H9 (cell line): ENCODE measurements around the gene SLC8B1. TPM values are rescaled to one million over a fixed set of nuclear protein-coding genes. Genes with fewer than 3 reads are reported as not detected.

Experiments used
- DNase-seq: peaks from one replicate; pipeline ENCODE4 v3.0.0-alpha.2; 2017
- H2AFZ ChIP-seq: one replicate; pipeline ENCODE4 v1.6.1; 2013; ENCODE audit warnings: mild to moderate bottlenecking, low read length, control low read depth, moderate library complexity
- H2AK5ac ChIP-seq: 2 replicates; pipeline ENCODE4 v1.6.1; 2013; ENCODE audit warnings: low read length, control low read depth, mixed read lengths; ENCODE audit not compliant: insufficient read length
- H2BK120ac ChIP-seq: one replicate; pipeline ENCODE4 v1.6.1; 2013; ENCODE audit warnings: low read depth, mild to moderate bottlenecking, low read length, control low read depth, inconsistent platforms; ENCODE audit not compliant: poor library complexity, severe bottlenecking
- H2BK12ac ChIP-seq: 2 replicates; pipeline ENCODE4 v1.6.1; 2013; ENCODE audit warnings: low read length, control low read depth, mixed read lengths, low read depth; ENCODE audit not compliant: insufficient read length
- H2BK15ac ChIP-seq: 2 replicates; pipeline ENCODE4 v1.6.1; 2013; ENCODE audit warnings: low read depth, low read length, control low read depth
- H2BK20ac ChIP-seq: one replicate; pipeline ENCODE4 v1.6.1; 2013; ENCODE audit warnings: low read depth, mild to moderate bottlenecking, low read length, control low read depth, inconsistent platforms; ENCODE audit not compliant: poor library complexity, severe bottlenecking
- H2BK5ac ChIP-seq: 2 replicates; pipeline ENCODE4 v1.6.1; 2013; ENCODE audit warnings: low read length, control low read depth, mixed read lengths; ENCODE audit not compliant: insufficient read length
- H3K14ac ChIP-seq: 2 replicates; pipeline ENCODE4 v1.6.1; 2013; ENCODE audit warnings: low read length, control low read depth; ENCODE audit not compliant: insufficient read depth
- H3K18ac ChIP-seq: 2 replicates; pipeline ENCODE4 v1.6.1; 2013; ENCODE audit warnings: low read depth, mild to moderate bottlenecking, mixed read lengths, low read length, control low read depth; ENCODE audit not compliant: insufficient read length
- H3K23ac ChIP-seq: 2 replicates; pipeline ENCODE4 v1.6.1; 2013; ENCODE audit warnings: low read length, control low read depth, mixed read lengths, low read depth; ENCODE audit not compliant: insufficient read length
- H3K23me2 ChIP-seq: 2 replicates; pipeline ENCODE4 v1.6.1; 2013; ENCODE audit warnings: low read depth, mild to moderate bottlenecking, mixed read lengths, low read length, control low read depth; ENCODE audit not compliant: insufficient read length, poor library complexity, severe bottlenecking
- H3K27ac ChIP-seq: 2 replicates; pipeline ENCODE4 v1.5.1; 2013; ENCODE audit warnings: low read length, control low read depth, mixed read lengths, low read depth; ENCODE audit not compliant: insufficient read length
- H3K27me3 ChIP-seq: 2 replicates; pipeline ENCODE4 v1.6.1; 2013; ENCODE audit warnings: low read length, control low read depth, inconsistent platforms; ENCODE audit not compliant: insufficient read depth
- H3K4ac ChIP-seq: 2 replicates; pipeline ENCODE4 v1.6.1; 2013; ENCODE audit warnings: low read depth, mild to moderate bottlenecking, control low read depth, inconsistent platforms, low read length, moderate library complexity
- H3K4me1 ChIP-seq: 2 replicates; pipeline ENCODE4 v1.6.1; 2013; ENCODE audit warnings: low read length, control low read depth, inconsistent platforms; ENCODE audit not compliant: insufficient read depth
- H3K4me2 ChIP-seq: 2 replicates; pipeline ENCODE4 v1.6.1; 2013; ENCODE audit warnings: low read length, control low read depth, mixed read lengths; ENCODE audit not compliant: insufficient read length, insufficient read depth
- H3K56ac ChIP-seq: 2 replicates; pipeline ENCODE4 v1.6.1; 2013; ENCODE audit warnings: low read depth, mild to moderate bottlenecking, mixed read lengths, low read length, control low read depth; ENCODE audit not compliant: insufficient read length
- H3K79me1 ChIP-seq: 2 replicates; pipeline ENCODE4 v1.6.1; 2013; ENCODE audit warnings: low read depth, mild to moderate bottlenecking, moderate library complexity, low read length, control low read depth, inconsistent platforms; ENCODE audit not compliant: insufficient read depth, poor library complexity, severe bottlenecking
- H3K79me2 ChIP-seq: 2 replicates; pipeline ENCODE4 v1.6.1; 2013; ENCODE audit warnings: low read length, control low read depth, inconsistent platforms; ENCODE audit not compliant: insufficient read depth
- H3K9ac ChIP-seq: 2 replicates; pipeline ENCODE4 v1.6.1; 2013; ENCODE audit warnings: low read length, control low read depth, mixed read lengths; ENCODE audit not compliant: insufficient read length; ENCODE audit errors: extremely low read depth
- H3K9me3 ChIP-seq: one replicate; pipeline ENCODE4 v1.6.1; 2013; ENCODE audit warnings: low read depth, low read length, inconsistent platforms; ENCODE audit not compliant: control insufficient read depth
- H3T11ph ChIP-seq: one replicate; pipeline ENCODE4 v1.6.1; 2013; ENCODE audit warnings: mild to moderate bottlenecking, low read length, control low read depth, inconsistent platforms
- H4K20me1 ChIP-seq: one replicate; pipeline ENCODE4 v1.6.1; 2013; ENCODE audit not compliant: control insufficient read depth, insufficient read length, insufficient read depth
- H4K5ac ChIP-seq: 2 replicates; pipeline ENCODE4 v1.6.1; 2013; ENCODE audit warnings: low read depth, mild to moderate bottlenecking, mixed read lengths, low read length, control low read depth; ENCODE audit not compliant: insufficient read length
- H4K8ac ChIP-seq: replicated peaks from 2 replicates; pipeline ENCODE4 v1.6.1; 2013; ENCODE audit warnings: low read length, control low read depth, mixed read lengths, low read depth; ENCODE audit not compliant: insufficient read length
- H4K91ac ChIP-seq: 2 replicates; pipeline ENCODE4 v1.6.1; 2013; ENCODE audit warnings: low read depth, mild to moderate bottlenecking, moderate library complexity, mixed read lengths, low read length, control low read depth; ENCODE audit not compliant: insufficient read length
- H3K27ac Mint-ChIP-seq, 3 experiments: 2 replicates in 2 of 3; 3 replicates in 1 of 3; pipeline ENCODE4 v1.8.0; 2020 to 2021; ENCODE audit warnings: mixed read lengths in 3 of 3, mild to moderate bottlenecking in 1 of 3, moderate library complexity in 1 of 3
- H3K27me3 Mint-ChIP-seq: 2 replicates; pipeline ENCODE4 v1.8.0; 2021; ENCODE audit warnings: low read depth, mild to moderate bottlenecking, moderate library complexity, mixed read lengths
- H3K36me3 Mint-ChIP-seq, 3 experiments: 2 replicates in 2 of 3; 3 replicates in 1 of 3; pipeline ENCODE4 v1.8.0; 2020 to 2021; ENCODE audit warnings: low read depth in 3 of 3, mixed read lengths in 3 of 3; ENCODE audit not compliant: insufficient read depth in 1 of 3
- H3K4me1 Mint-ChIP-seq, 2 experiments: 2 replicates each; pipeline ENCODE4 v1.8.0; 2020; ENCODE audit warnings: mixed read lengths in 2 of 2
- H3K4me3 Mint-ChIP-seq, 2 experiments: 2 replicates in 1 of 2; 3 replicates in 1 of 2; pipeline ENCODE4 v1.8.0; 2020 to 2021; ENCODE audit warnings: mild to moderate bottlenecking in 2 of 2, mixed read lengths in 2 of 2, moderate library complexity in 1 of 2
- H3K9me3 Mint-ChIP-seq, 2 experiments: 2 replicates in 1 of 2; 3 replicates in 1 of 2; pipeline ENCODE4 v1.8.0; 2020; ENCODE audit warnings: mild to moderate bottlenecking in 2 of 2, mixed read lengths in 2 of 2, moderate library complexity in 1 of 2
- WGBS: extraction: QIAGEN DNeasy Blood & Tissue Kit; methylation state at CpG from one replicate; pipeline ENCODE4 v1.1.7; 2013; ENCODE audit warnings: missing lambda C conversion rate, low lambda C conversion rate, mixed read lengths; ENCODE audit not compliant: insufficient read length; ENCODE audit errors: extremely low coverage; 5-methylcytosine and 5-hydroxymethylcytosine counted together
- total RNA-seq: library from RNA; stranded (reverse); gene quantifications from 2 replicates; pipeline ENCODE4 v1.2.1, GENCODE V29; 2021
- TF ChIP-seq, protein P1 (sequence below): fragments of 200-600 bp; sonication (generic); conservative IDR thresholded peaks from 3 replicates; pipeline ENCODE4 v1.8.0; 2021; ENCODE audit warnings: antibody characterized with exemption, mild to moderate bottlenecking

SLC8B1 gene
- total RNA-seq, 1 experiment from 2014 or later, result 10.4 TPM

DNA sequence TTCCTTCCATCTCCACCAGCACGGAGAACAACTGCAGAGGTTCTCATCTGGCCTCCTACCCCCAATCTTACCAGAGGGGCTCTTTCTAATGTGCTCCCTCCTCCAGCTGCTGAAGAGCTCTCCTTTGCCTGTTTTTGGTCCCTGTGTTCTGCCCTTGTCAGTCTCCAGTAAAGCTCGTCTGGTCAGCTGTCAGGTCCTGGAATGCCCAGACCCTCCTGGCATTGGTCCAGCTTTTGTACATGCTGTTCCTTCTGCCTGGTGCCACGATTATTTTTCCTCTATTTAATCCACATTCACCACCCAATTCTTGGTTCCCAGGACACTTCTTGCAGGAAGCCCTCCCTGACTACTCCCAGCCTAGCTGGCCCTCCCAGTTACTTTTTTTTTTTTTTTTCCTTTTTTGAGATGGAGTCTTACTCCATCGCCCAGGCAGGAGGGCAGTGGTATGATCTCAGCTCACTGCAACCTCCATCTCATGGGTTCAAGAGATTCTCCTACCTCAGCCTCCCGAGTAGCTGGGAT lies 6.5 kb downstream of the SLC8B1 start:
- Histone ChIP-seq H3K14ac (no peak overlapping the region), H3K4ac (no peak overlapping the region), H3K23me2 (no peaks in the 10 kb centered on the region), H4K91ac (no peak overlapping the region), H2BK20ac (no peak overlapping the region), H3K27ac (no peak overlapping the region), H4K20me1 (no peaks in the 10 kb centered on the region), H3K23ac (no peak overlapping the region), H2AK5ac (no peak overlapping the region), H2BK5ac (no peak overlapping the region), H3K27me3 (no peaks in the 10 kb centered on the region), H3K4me1 (no peaks in the 10 kb centered on the region), H2AFZ (no peak overlapping the region), H3K18ac (no peak overlapping the region), H3K9me3 (no peaks in the 10 kb centered on the region), H3T11ph (no peak overlapping the region), H3K4me2 (no peak overlapping the region), H2BK15ac (no peak overlapping the region), H3K9ac (no peak overlapping the region), H3K79me2 (no peaks in the 10 kb centered on the region), H3K56ac (no peak overlapping the region), H4K8ac (no peak overlapping the region), H2BK12ac (no peak overlapping the region), H3K79me1 (no peaks in the 10 kb centered on the region), H4K5ac (no peak overlapping the region), H2BK120ac (no peak overlapping the region)
- TF ChIP-seq, protein P1, sequence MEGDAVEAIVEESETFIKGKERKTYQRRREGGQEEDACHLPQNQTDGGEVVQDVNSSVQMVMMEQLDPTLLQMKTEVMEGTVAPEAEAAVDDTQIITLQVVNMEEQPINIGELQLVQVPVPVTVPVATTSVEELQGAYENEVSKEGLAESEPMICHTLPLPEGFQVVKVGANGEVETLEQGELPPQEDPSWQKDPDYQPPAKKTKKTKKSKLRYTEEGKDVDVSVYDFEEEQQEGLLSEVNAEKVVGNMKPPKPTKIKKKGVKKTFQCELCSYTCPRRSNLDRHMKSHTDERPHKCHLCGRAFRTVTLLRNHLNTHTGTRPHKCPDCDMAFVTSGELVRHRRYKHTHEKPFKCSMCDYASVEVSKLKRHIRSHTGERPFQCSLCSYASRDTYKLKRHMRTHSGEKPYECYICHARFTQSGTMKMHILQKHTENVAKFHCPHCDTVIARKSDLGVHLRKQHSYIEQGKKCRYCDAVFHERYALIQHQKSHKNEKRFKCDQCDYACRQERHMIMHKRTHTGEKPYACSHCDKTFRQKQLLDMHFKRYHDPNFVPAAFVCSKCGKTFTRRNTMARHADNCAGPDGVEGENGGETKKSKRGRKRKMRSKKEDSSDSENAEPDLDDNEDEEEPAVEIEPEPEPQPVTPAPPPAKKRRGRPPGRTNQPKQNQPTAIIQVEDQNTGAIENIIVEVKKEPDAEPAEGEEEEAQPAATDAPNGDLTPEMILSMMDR, result no peak
- Mint-ChIP-seq H3K27me3 (peaks cover 4% of the 10 kb centered on the region; the same call in 1 of the 2 replicates), H3K36me3 (peaks cover 0 to 38% (median 24%) of the 10 kb centered on the region in 3 experiments; a peak in 5 of 7 replicates), H3K9me3 (no peaks in the 10 kb centered on the region), H3K4me3 (no peak overlapping the region), H3K27ac (peak overlapping the region in 2 of 3 experiments; percentile 4 to 40; a peak in 3 of 7 replicates), H3K4me1 (peaks cover 5 to 7% of the 10 kb centered on the region in 2 experiments; a peak in 3 of 4 replicates)
- WGBS, result no CpG with 5 or more reads among the region's 5 CpGs
- no peak for DNase-seq
